Activated T-helper 1 cell treated with anti-CD3 and anti-CD28 coated beads, Interleukin-12 subunit alpha, Interleukin-12 subunit beta, Interleukin-2, Interleukin-4 antibody, amounts not matched to agents 30 ng/mL and 10 ng/mL and 1 ng/mL, durations not matched to agents 14 hours and 24 hours and 36 hours (primary cell): ENCODE results near the gene ITGAX. TPM values are rescaled to one million over a fixed set of nuclear protein-coding genes. Genes with fewer than 3 reads are reported as not detected.

Experiments
- DNase-seq: peaks from one replicate; pipeline ENCODE4 v3.0.0; 2021; ENCODE audit warnings: low spot score
- H3K27ac Mint-ChIP-seq: one replicate; pipeline ENCODE4 v1.8.0; 2021; ENCODE audit warnings: mild to moderate bottlenecking, mixed read lengths
- H3K27me3 Mint-ChIP-seq: one replicate; pipeline ENCODE4 v1.8.0; 2022; ENCODE audit warnings: mild to moderate bottlenecking, moderate library complexity, mixed read lengths; ENCODE audit not compliant: insufficient read depth
- H3K36me3 Mint-ChIP-seq: one replicate; pipeline ENCODE4 v1.8.0; 2021; ENCODE audit warnings: low read depth, mixed read lengths
- H3K4me1 Mint-ChIP-seq: one replicate; pipeline ENCODE4 v1.8.0; 2021; ENCODE audit warnings: low read depth, mixed read lengths
- H3K4me3 Mint-ChIP-seq: one replicate; pipeline ENCODE4 v1.8.0; 2021; ENCODE audit warnings: mild to moderate bottlenecking, moderate library complexity, mixed read lengths
- H3K9me3 Mint-ChIP-seq: one replicate; pipeline ENCODE4 v1.8.0; 2021; ENCODE audit warnings: mixed read lengths
- intact Hi-C: fragments of 100-400 bp; cut with micrococcal nuclease; formaldehyde crosslinking; loops from one replicate; pipeline ENCODE4 v1.15.1; 2024
- total RNA-seq: library from RNA; stranded (reverse); gene quantifications from 2 replicates; pipeline ENCODE4 v1.2.3, GENCODE V29; 2022

Gene ITGAX
- total RNA-seq, 1 donor from 2014 or later, result 63.8 TPM

- peaks cover 47% of the 10 kb centered on the region for H3K4me1 Mint-ChIP-seq
- peaks cover 30% of the 10 kb centered on the region for H3K36me3 Mint-ChIP-seq
- H3K4me3 Mint-ChIP-seq, result no peak overlapping the region
- no peaks in the 10 kb centered on the region for H3K27me3 Mint-ChIP-seq
- no peak for DNase-seq
- H3K27ac Mint-ChIP-seq, result peak overlapping the region; percentile 70
- no peaks in the 10 kb centered on the region for H3K9me3 Mint-ChIP-seq
- intact Hi-C loops, result loop anchor here (1.0 kb wide), 2 partner anchors 11 to 21 kb away; no protein-coding TSS in a partner anchor
Measured at GRCh38 chr16:31365131-31365865, 10.3 kb downstream of the ITGAX start.

- Mint-ChIP-seq H3K36me3 (peaks cover 41% of the 10 kb centered on the region), H3K9me3 (no peaks in the 10 kb centered on the region), H3K4me3 (no peak overlapping the region), H3K27me3 (no peaks in the 10 kb centered on the region), H3K27ac (peak overlapping the region; percentile 3), H3K4me1 (peaks cover 40% of the 10 kb centered on the region)
- DNase-seq, result no peak
- intact Hi-C loops, result no loop called here
Measured at GRCh38 chr16:31367853-31368252, 12.9 kb downstream of the ITGAX start.

- no peak for DNase-seq
- H3K36me3 Mint-ChIP-seq, result peaks cover 53% of the 10 kb centered on the region
- no peak overlapping the region for H3K27ac Mint-ChIP-seq
- intact Hi-C loops, result no loop called here
- H3K4me1 Mint-ChIP-seq, result peaks cover 21% of the 10 kb centered on the region
- no peaks in the 10 kb centered on the region for H3K27me3 Mint-ChIP-seq
- peaks cover 3% of the 10 kb centered on the region for H3K9me3 Mint-ChIP-seq
- H3K4me3 Mint-ChIP-seq, result no peak overlapping the region
Measured at GRCh38 chr16:31371008-31371407, 16.0 kb downstream of the ITGAX start.

- Mint-ChIP-seq H3K36me3 (peaks cover 52% of the 10 kb centered on the region), H3K9me3 (peaks cover 3% of the 10 kb centered on the region)
Measured at GRCh38 chr16:31371619-31372484, 16.9 kb downstream of the ITGAX start.

GRCh38 chr16:31373235-31373634, 18.3 kb downstream of the ITGAX start:
- Mint-ChIP-seq H3K36me3 (peaks cover 53% of the 10 kb centered on the region), H3K27me3 (peaks cover 2% of the 10 kb centered on the region), H3K4me1 (no peaks in the 10 kb centered on the region), H3K4me3 (no peak overlapping the region), H3K9me3 (peaks cover 3% of the 10 kb centered on the region), H3K27ac (no peak overlapping the region)
- intact Hi-C loops, result no loop called here
- DNase-seq, result no peak

More at GRCh38 chr16:31371619-31372484, 16.9 kb downstream of the ITGAX start:
- DNase-seq, result no peak
- Mint-ChIP-seq H3K27ac (no peak overlapping the region), H3K4me1 (peaks cover 13% of the 10 kb centered on the region), H3K27me3 (no peaks in the 10 kb centered on the region), H3K4me3 (no peak overlapping the region)
- intact Hi-C loops, result no loop called here

GRCh38 chr16:31375231-31375630, 20.3 kb downstream of the ITGAX start:
- Mint-ChIP-seq H3K4me1 (no peaks in the 10 kb centered on the region), H3K36me3 (peaks cover 56% of the 10 kb centered on the region), H3K4me3 (no peak overlapping the region), H3K27ac (no peak overlapping the region), H3K27me3 (peaks cover 2% of the 10 kb centered on the region), H3K9me3 (peaks cover 3% of the 10 kb centered on the region)
- no peak for DNase-seq
- intact Hi-C loops, result no loop called here

GRCh38 chr16:31376705-31377104, 21.7 kb downstream of the ITGAX start:
- Mint-ChIP-seq H3K36me3 (peaks cover 50% of the 10 kb centered on the region), H3K27me3 (peaks cover 2% of the 10 kb centered on the region)
- intact Hi-C loops, result no loop called here

GRCh38 chr16:31377210-31377903, 22.4 kb downstream of the ITGAX start:
- Mint-ChIP-seq H3K36me3 (peaks cover 51% of the 10 kb centered on the region), H3K27me3 (peaks cover 2% of the 10 kb centered on the region), H3K4me1 (peaks cover 2% of the 10 kb centered on the region), H3K4me3 (no peak overlapping the region), H3K9me3 (peaks cover 3% of the 10 kb centered on the region), H3K27ac (peak overlapping the region; percentile 9)
- intact Hi-C loops, result no loop called here
- no peak for DNase-seq

More at GRCh38 chr16:31376705-31377104, 21.7 kb downstream of the ITGAX start:
- no peak for DNase-seq
- H3K9me3 Mint-ChIP-seq, result peaks cover 3% of the 10 kb centered on the region
- H3K4me3 Mint-ChIP-seq, result no peak overlapping the region
- H3K27ac Mint-ChIP-seq, result peak overlapping the region; percentile 9
- no peaks in the 10 kb centered on the region for H3K4me1 Mint-ChIP-seq

GRCh38 chr16:31380201-31380600, 25.2 kb downstream of the ITGAX start:
- Mint-ChIP-seq H3K4me3 (no peak overlapping the region), H3K4me1 (peaks cover 7% of the 10 kb centered on the region), H3K9me3 (peaks cover 2% of the 10 kb centered on the region), H3K36me3 (peaks cover 36% of the 10 kb centered on the region), H3K27me3 (peaks cover 2% of the 10 kb centered on the region), H3K27ac (no peak overlapping the region)
- intact Hi-C loops, result no loop called here
- DNase-seq, result no peak

- Mint-ChIP-seq H3K4me3 (no peak overlapping the region), H3K27ac (no peak overlapping the region), H3K4me1 (peaks cover 31% of the 10 kb centered on the region), H3K36me3 (peaks cover 18% of the 10 kb centered on the region), H3K9me3 (no peaks in the 10 kb centered on the region), H3K27me3 (peaks cover 3% of the 10 kb centered on the region)
- intact Hi-C loops, result loop anchor here (1.0 kb wide), 1 partner anchor 61 kb away; no protein-coding TSS in a partner anchor
- DNase-seq, result peak; percentile 60
Measured at GRCh38 chr16:31382485-31383161, 27.6 kb downstream of the ITGAX start.

- no peaks in the 10 kb centered on the region for H3K9me3 Mint-ChIP-seq
- H3K4me1 Mint-ChIP-seq, result peaks cover 32% of the 10 kb centered on the region
- no peak for DNase-seq
- no peak overlapping the region for H3K4me3 Mint-ChIP-seq
- intact Hi-C loops, result loop anchor here (1.0 kb wide), 6 partner anchors 15 to 484 kb away; no protein-coding TSS in a partner anchor
- peaks cover 12% of the 10 kb centered on the region for H3K36me3 Mint-ChIP-seq
- peaks cover 16% of the 10 kb centered on the region for H3K27me3 Mint-ChIP-seq
- peak overlapping the region; percentile 75 for H3K27ac Mint-ChIP-seq
Measured at GRCh38 chr16:31385680-31386079, 30.7 kb downstream of the ITGAX start.
